Smooth muscle cell (in vitro differentiated cells): Measurements from ENCODE around the gene GRIK1. TPM values are rescaled to one million over a fixed set of nuclear protein-coding genes. Genes with fewer than 3 reads are reported as not detected.

Experiments used
- DNase-seq: peaks from one replicate; lab custom pipeline; 2025; ENCODE audit not compliant: unreplicated experiment; lab: John Stamatoyannopoulos, UW
- H2AFZ ChIP-seq: fragments of 200-600 bp; sonication (generic); 2 replicates; pipeline ENCODE4 v1.6.0; 2016; ENCODE audit warnings: antibody characterized with exemption, low read depth, mild to moderate bottlenecking
- H3F3A ChIP-seq: fragments of 200-600 bp; sonication (generic); 2 replicates; pipeline ENCODE4 v1.6.0; 2017; ENCODE audit warnings: antibody characterized with exemption, low read depth
- H3K27ac ChIP-seq: fragments of 200-600 bp; sonication (generic); 2 replicates; pipeline ENCODE4 v1.5.1; 2016; ENCODE audit warnings: low read depth, mild to moderate bottlenecking
- H3K27me3 ChIP-seq: fragments of 200-600 bp; sonication (generic); 2 replicates; pipeline ENCODE4 v1.6.1; 2016; ENCODE audit warnings: low read depth, mild to moderate bottlenecking
- H3K36me3 ChIP-seq: fragments of 200-600 bp; sonication (generic); 2 replicates; pipeline ENCODE4 v1.5.1; 2016; ENCODE audit warnings: low read depth
- H3K4me1 ChIP-seq: fragments of 200-600 bp; sonication (generic); 2 replicates; pipeline ENCODE4 v1.5.1; 2016; ENCODE audit warnings: low read depth
- H3K4me2 ChIP-seq: fragments of 200-600 bp; sonication (generic); 2 replicates; pipeline ENCODE4 v1.6.0; 2016; ENCODE audit warnings: mild to moderate bottlenecking
- H3K4me3 ChIP-seq: fragments of 200-600 bp; sonication (generic); 2 replicates; pipeline ENCODE4 v1.5.1; 2016; ENCODE audit warnings: mild to moderate bottlenecking
- H3K79me2 ChIP-seq: fragments of 200-600 bp; sonication (generic); 2 replicates; pipeline ENCODE4 v1.6.0; 2016; ENCODE audit warnings: low read depth, mild to moderate bottlenecking
- H3K9ac ChIP-seq: fragments of 200-600 bp; sonication (generic); 2 replicates; pipeline ENCODE4 v1.6.0; 2016; ENCODE audit warnings: low read depth
- H3K9me3 ChIP-seq: fragments of 200-600 bp; sonication (generic); replicated peaks from 2 replicates; pipeline ENCODE4 v1.5.1; 2016; ENCODE audit warnings: low read depth
- H4K20me1 ChIP-seq: fragments of 200-600 bp; sonication (generic); 2 replicates; pipeline ENCODE4 v1.6.0; 2016; ENCODE audit warnings: low read depth
- CTCF ChIP-seq: fragments of 200-600 bp; sonication (generic); IDR thresholded peaks from 2 replicates; pipeline ENCODE4 v1.5.1; 2017; ENCODE audit warnings: borderline replicate concordance, mild to moderate bottlenecking, antibody characterized with exemption; ENCODE audit not compliant: insufficient read depth, poor library complexity, severe bottlenecking
- WGBS: methylation state at CpG from one replicate; pipeline ENCODE4 v1.1.7; 2016; ENCODE audit warnings: low lambda C conversion rate; 5-methylcytosine and 5-hydroxymethylcytosine counted together
- polyA plus RNA-seq: library from polyadenylated mRNA; unstranded; fragments of >200 nt; fragmentation: Nextera tagmentation; extraction: Ambion mirVana; gene quantifications from 2 replicates; pipeline ENCODE4 v1.2.1, GENCODE V29; 2016
- total RNA-seq: library from RNA; depleted of rRNA; stranded (reverse); fragments of >200 nt; gene quantifications from 2 replicates; pipeline ENCODE4 v1.2.3, GENCODE V29; 2014

The GRIK1 gene
- total and polyA plus RNA-seq, 2 experiments from 2014 or later, result 0.09 TPM; not detected in 1

- TF ChIP-seq CTCF, result no peak
- WGBS, result 92% methylated on average over 1 of the region's 1 CpG
- H3K4me2 ChIP-seq, result no peak overlapping the region
- no peak for DNase-seq
- no peak overlapping the region for H2AFZ ChIP-seq
- H3K27ac ChIP-seq, result no peak overlapping the region
- H3F3A ChIP-seq, result no peaks in the 10 kb centered on the region
- no peaks in the 10 kb centered on the region for H3K4me1 ChIP-seq
- no peaks in the 10 kb centered on the region for H3K36me3 ChIP-seq
- no peaks in the 10 kb centered on the region for H3K79me2 ChIP-seq
- no peak overlapping the region for H3K4me3 ChIP-seq
- no peaks in the 10 kb centered on the region for H3K9me3 ChIP-seq
- no peaks in the 10 kb centered on the region for H4K20me1 ChIP-seq
- H3K27me3 ChIP-seq, result no peaks in the 10 kb centered on the region
- no peak overlapping the region for H3K9ac ChIP-seq
These were observed 201.1 kb downstream of the GRIK1 start for GRCh38 chr21:29738730-29739129.

GRCh38 chr21:29737186-29737585 is 202.6 kb downstream of the GRIK1 start:
- Histone ChIP-seq H3K27ac (no peak overlapping the region), H3F3A (no peaks in the 10 kb centered on the region), H3K4me2 (no peak overlapping the region), H3K4me1 (no peaks in the 10 kb centered on the region), H3K36me3 (no peaks in the 10 kb centered on the region), H3K4me3 (no peak overlapping the region), H2AFZ (no peak overlapping the region), H3K27me3 (no peaks in the 10 kb centered on the region), H3K9me3 (no peaks in the 10 kb centered on the region), H3K79me2 (no peaks in the 10 kb centered on the region), H3K9ac (no peak overlapping the region), H4K20me1 (no peaks in the 10 kb centered on the region)
- 81% methylated on average over 5 of the region's 5 CpGs for WGBS
- TF ChIP-seq CTCF, result no peak
- no peak for DNase-seq

- Histone ChIP-seq H3K27me3 (no peaks in the 10 kb centered on the region), H3K79me2 (no peaks in the 10 kb centered on the region), H3K4me3 (no peak overlapping the region), H3K27ac (no peak overlapping the region), H3K4me1 (no peaks in the 10 kb centered on the region), H3K9me3 (no peaks in the 10 kb centered on the region), H3K4me2 (no peak overlapping the region), H4K20me1 (no peaks in the 10 kb centered on the region), H2AFZ (no peak overlapping the region), H3K36me3 (no peaks in the 10 kb centered on the region), H3F3A (no peaks in the 10 kb centered on the region), H3K9ac (no peak overlapping the region)
- WGBS, result 79% methylated on average over 1 of the region's 1 CpG
- no peak for TF ChIP-seq CTCF
- DNase-seq, result no peak
These were observed 209.5 kb downstream of the GRIK1 start for GRCh38 chr21:29730281-29730680.

GRCh38 chr21:29726044-29726443 is 213.8 kb downstream of the GRIK1 start:
- Histone ChIP-seq H4K20me1 (no peaks in the 10 kb centered on the region), H3F3A (no peaks in the 10 kb centered on the region), H3K36me3 (no peaks in the 10 kb centered on the region), H3K9ac (no peak overlapping the region), H3K4me1 (peaks cover 7% of the 10 kb centered on the region), H3K4me3 (no peak overlapping the region), H3K9me3 (no peaks in the 10 kb centered on the region), H3K79me2 (no peaks in the 10 kb centered on the region), H3K27ac (no peak overlapping the region), H3K4me2 (no peak overlapping the region), H3K27me3 (no peaks in the 10 kb centered on the region), H2AFZ (no peak overlapping the region)
- TF ChIP-seq CTCF, result no peak
- no peak for DNase-seq
